ENCODE data around the gene CACHD1.
"Not testable (repeated sequence)": the region's sequence is repeated elsewhere in the genome, so short reads cannot be mapped to it uniquely, and the experiment has no call there.

The CACHD1 gene

GRCh38 chr1:64701886-64702285 lies 232.0 kb downstream of the CACHD1 start:
- DNase-seq (ENCODE audit: low read depth) = no peak

GRCh38 chr1:64702670-64703069 lies 232.7 kb downstream of the CACHD1 start:
- not testable (repeated sequence) for DNase-seq (ENCODE audit: low read depth)

DNA sequence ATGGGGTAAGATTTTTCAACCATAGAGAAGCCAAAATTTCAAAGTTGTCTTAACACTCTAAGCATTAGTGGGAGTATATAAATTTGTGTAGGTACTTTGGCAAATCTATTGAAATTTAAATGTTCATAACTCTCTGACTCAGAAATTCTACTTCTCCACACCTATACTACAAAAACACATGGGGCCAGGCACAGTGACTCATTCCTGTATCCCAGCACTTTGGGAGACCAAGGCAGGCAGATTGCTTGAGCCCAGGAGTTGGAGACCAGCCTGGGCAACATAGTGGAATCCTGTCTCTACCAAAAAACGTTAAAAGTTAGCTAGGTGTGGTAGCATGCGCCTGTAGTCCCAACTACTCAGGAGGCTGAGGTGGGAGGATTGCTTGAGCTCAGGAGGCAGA lies 233.7 kb downstream of the CACHD1 start:
- no peak for DNase-seq (ENCODE audit: low read depth)

GRCh38 chr1:64705591-64705990 lies 235.7 kb downstream of the CACHD1 start:
- no peak for DNase-seq (ENCODE audit: low read depth)

DNA sequence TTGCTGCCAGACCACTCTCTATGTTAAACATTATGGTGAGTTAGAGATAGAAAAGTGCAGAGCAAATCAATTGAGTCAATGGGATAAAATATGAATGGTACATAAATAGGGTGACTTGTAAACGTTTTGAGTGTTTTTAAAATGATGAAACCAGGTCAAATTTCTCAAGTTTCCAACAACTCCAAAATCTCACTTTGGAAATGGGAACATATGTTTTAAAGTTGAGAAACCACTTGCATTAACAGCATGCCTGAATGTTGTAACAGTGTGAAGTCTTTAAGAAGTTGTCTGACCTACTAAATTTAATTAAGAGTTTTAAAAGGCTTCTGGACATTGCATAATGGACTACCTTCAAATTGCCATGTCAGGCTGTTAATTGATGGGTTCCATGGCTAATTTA lies 241.3 kb downstream of the CACHD1 start:
- no peak for DNase-seq (ENCODE audit: low read depth)

DNA sequence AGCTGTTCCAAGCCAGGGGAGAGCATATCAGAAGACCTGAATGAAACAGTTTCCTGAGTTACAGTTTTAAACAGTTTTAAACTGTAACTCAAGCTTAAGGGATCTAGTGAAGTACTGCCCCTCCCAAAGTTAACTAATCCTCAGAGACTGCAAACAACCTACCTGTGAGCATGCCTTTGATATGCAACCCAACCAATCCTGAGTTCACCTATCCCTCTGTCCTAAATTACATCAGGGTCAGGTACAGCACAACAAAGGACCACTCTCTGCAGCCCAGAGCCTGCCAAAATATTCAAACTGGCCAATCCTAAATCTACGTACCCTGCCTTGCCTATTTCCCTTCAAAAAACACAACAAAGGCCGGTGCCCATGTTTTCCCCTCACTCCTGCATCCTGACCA lies 242.1 kb downstream of the CACHD1 start:
- DNase-seq (ENCODE audit: low read depth) = no peak

DNA sequence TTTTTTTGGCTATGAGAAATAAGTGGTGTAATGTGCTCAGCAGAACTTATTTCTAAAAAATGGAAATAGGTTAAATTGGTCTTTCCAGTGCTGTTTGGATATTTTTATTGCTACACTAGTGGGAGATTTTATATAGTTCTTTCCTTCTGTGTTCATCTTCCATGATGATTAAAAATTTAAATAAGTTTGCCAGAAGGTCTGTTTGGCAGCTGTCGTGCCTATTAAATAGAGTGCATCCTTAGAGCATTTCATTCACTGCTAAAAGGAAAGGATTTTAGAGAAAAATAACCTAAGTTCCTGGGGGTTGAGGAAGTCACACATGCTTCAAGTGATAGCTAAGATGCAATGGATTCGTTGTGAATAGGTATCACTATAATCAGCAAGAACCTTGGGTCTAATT lies 245.3 kb downstream of the CACHD1 start:
- DNase-seq (ENCODE audit: low read depth) = no peak

- DNase-seq (ENCODE audit: low read depth) = no peak
Observed at GRCh38 chr1:64721135-64721534, 251.2 kb downstream of the CACHD1 start.

GRCh38 chr1:64721576-64722145 lies 251.7 kb downstream of the CACHD1 start:
- no peak for DNase-seq (ENCODE audit: low read depth)

GRCh38 chr1:64727861-64728260 lies 257.9 kb downstream of the CACHD1 start:
- DNase-seq (ENCODE audit: low read depth) = no peak

GRCh38 chr1:64733581-64734286 lies 263.8 kb downstream of the CACHD1 start:
- DNase-seq (ENCODE audit: low read depth) = no peak

- DNase-seq (ENCODE audit: low read depth) = no peak
Observed at GRCh38 chr1:64734287-64734652, 264.3 kb downstream of the CACHD1 start.

DNA sequence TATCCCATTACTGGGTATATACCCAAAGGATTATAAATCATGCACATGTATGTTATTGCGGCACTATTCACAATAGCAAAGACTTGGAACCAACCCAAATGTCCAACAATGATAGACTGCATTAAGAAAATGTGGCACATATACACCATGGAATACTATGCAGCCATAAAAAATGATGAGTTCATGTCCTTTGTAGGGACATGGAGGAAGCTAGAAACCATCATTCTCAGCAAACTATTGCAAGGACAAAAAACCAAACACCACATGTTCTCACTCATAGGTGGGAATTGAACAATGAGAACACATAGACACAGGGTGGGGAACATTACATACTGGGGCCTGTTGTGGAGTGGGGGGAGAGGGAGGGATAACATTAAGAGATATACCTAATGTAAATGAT lies 270.8 kb downstream of the CACHD1 start:
- not testable (repeated sequence) for DNase-seq (ENCODE audit: low read depth)
